NCI-H1105 treated with DMSO at 0.1 percent for 48 hours (cell line): ENCODE measurements around the gene GBF1.
A peak's percentile ranks its signal among the peaks of the same experiment; 100 is the strongest.

ENCODE experiments used
- DNase-seq: peaks from one replicate; lab custom pipeline; 2025; lab: John Stamatoyannopoulos, UW

The GBF1 gene

GRCh38 chr10:102408728-102409603 lies 163.6 kb downstream of the GBF1 start:
- DNase-seq: no peak

GRCh38 chr10:102409604-102410428 lies 164.5 kb downstream of the GBF1 start:
- DNase-seq: no peak

- DNase-seq: no peak
Measured at GRCh38 chr10:102410429-102411073, 165.2 kb downstream of the GBF1 start.

GRCh38 chr10:102411341-102412255 lies 166.3 kb downstream of the GBF1 start:
- DNase-seq: no peak

GRCh38 chr10:102412293-102412692 lies 167.0 kb downstream of the GBF1 start:
- no peak for DNase-seq

GRCh38 chr10:102413053-102413705 lies 167.8 kb downstream of the GBF1 start:
- DNase-seq: peak; percentile 74

- no peak for DNase-seq
Measured at GRCh38 chr10:102413806-102414561, 168.7 kb downstream of the GBF1 start.

GRCh38 chr10:102414749-102415148 lies 169.4 kb downstream of the GBF1 start:
- no peak for DNase-seq

- DNase-seq: no peak
Measured at GRCh38 chr10:102416283-102416682, 171.0 kb downstream of the GBF1 start.

GRCh38 chr10:102416695-102417094 lies 171.4 kb downstream of the GBF1 start:
- no peak for DNase-seq

GRCh38 chr10:102418622-102419268 lies 173.4 kb downstream of the GBF1 start, which contains the start of gene PSD:
TSS of gene PSD (minus strand) at chr10:102418785. CDS start at chr10:102417038, 1,747 bp downstream.
- DNase-seq: peak; percentile 57

GRCh38 chr10:102419269-102420180 lies 174.2 kb downstream of the GBF1 start:
- DNase-seq: peak; percentile 57

- DNase-seq: no peak
Measured at GRCh38 chr10:102420181-102420713, 174.9 kb downstream of the GBF1 start.

- peak; percentile 87 for DNase-seq
Measured at GRCh38 chr10:102420714-102421506, 175.6 kb downstream of the GBF1 start, which contains the start of gene FBXL15. TSS of gene FBXL15 (plus strand) at chr10:102420836. CDS start at chr10:102421130, 294 bp downstream.

GRCh38 chr10:102421507-102421756 lies 176.1 kb downstream of the GBF1 start:
- DNase-seq: no peak

- DNase-seq: no peak
Measured at GRCh38 chr10:102421757-102422512, 176.6 kb downstream of the GBF1 start.
